ENCODE data around the gene PBX3. TPM values are rescaled to one million over a fixed set of nuclear protein-coding genes. Genes with fewer than 3 reads are reported as not detected.
A peak's percentile ranks its signal among the peaks of the same experiment; 100 is the strongest.

The PBX3 gene
- total and polyA plus RNA-seq, 10 of the 15 experiments (the other 5 are each of a cell fraction or from before 2014, with no cell fraction given) = 6.7 to 146 (median 22.2) TPM

DNA sequence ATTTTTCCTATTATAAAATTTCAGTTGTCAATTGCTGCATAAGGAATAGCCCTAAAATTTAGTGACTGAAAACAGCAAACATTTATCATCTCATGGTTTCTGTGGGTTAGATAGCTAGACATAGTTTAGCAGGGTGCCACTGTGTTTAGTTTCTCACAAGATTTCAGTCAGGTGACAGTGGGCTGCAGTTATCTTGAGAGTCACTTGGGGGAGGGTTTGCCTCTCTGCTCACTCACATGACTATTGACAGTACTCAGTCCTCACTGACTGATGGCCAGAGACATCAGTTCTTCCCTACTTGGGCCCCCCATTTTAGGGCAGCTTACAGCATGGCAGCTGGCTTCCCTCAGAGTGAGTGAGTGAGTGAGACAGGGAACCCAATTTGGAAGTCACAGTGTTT, 42.0 kb downstream of the PBX3 start:
- no TSS peak for BruUV-seq (replicated peaks)
- intact Hi-C loops (cut with micrococcal nuclease; ENCODE audit: unreplicated experiment) = no loop called here
- CTCF ChIA-PET = interaction anchor here (1.1 kb wide), 1 partner anchor 30 kb away, joined by 3 read pairs; no protein-coding TSS in a partner anchor
- TF ChIP-seq DPF2 (IDR thresholded peaks at IDR 0.05) (no peak), SUPT20H (IDR thresholded peaks at IDR 0.05; ENCODE audit: borderline replicate concordance, control insufficient read depth, low read depth, low read length) (no peak), POLR2AphosphoS2 (IDR thresholded peaks at IDR 0.05; ENCODE audit: low read depth, low read length) (no peak), CBFB (IDR thresholded peaks at IDR 0.05; ENCODE audit: low read depth) (no peak), MEF2B (IDR thresholded peaks at IDR 0.05; ENCODE audit: partially characterized antibody, poor library complexity, severe bottlenecking) (no peak), MYC (IDR thresholded peaks at IDR 0.05; ENCODE audit: insufficient read depth, insufficient read length, insufficient replicate concordance, low read length, severe bottlenecking) (no peak), POU2F2 (IDR thresholded peaks at IDR 0.05; ENCODE audit: borderline replicate concordance, low read depth, low read length) (no peak), CHD1 (IDR thresholded peaks at IDR 0.05; ENCODE audit: low read depth, low read length) (no peak), CREM (IDR thresholded peaks at IDR 0.05; ENCODE audit: low read depth) (no peak), YBX1 (IDR thresholded peaks at IDR 0.05) (no peak), EED (IDR thresholded peaks at IDR 0.05; ENCODE audit: low read depth) (no peak), ZZZ3 (IDR thresholded peaks at IDR 0.05; ENCODE audit: control insufficient read depth, insufficient read length, low read depth) (no peak), FOXK2 (IDR thresholded peaks at IDR 0.05) (no peak)
- TF ChIP-seq, protein P1, sequence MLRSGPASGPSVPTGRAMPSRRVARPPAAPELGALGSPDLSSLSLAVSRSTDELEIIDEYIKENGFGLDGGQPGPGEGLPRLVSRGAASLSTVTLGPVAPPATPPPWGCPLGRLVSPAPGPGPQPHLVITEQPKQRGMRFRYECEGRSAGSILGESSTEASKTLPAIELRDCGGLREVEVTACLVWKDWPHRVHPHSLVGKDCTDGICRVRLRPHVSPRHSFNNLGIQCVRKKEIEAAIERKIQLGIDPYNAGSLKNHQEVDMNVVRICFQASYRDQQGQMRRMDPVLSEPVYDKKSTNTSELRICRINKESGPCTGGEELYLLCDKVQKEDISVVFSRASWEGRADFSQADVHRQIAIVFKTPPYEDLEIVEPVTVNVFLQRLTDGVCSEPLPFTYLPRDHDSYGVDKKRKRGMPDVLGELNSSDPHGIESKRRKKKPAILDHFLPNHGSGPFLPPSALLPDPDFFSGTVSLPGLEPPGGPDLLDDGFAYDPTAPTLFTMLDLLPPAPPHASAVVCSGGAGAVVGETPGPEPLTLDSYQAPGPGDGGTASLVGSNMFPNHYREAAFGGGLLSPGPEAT (IDR thresholded peaks at IDR 0.05; ENCODE audit: low read depth) = peak; percentile 14; the same call in 1 of the 2 replicates
- TF ChIP-seq, protein P2, sequence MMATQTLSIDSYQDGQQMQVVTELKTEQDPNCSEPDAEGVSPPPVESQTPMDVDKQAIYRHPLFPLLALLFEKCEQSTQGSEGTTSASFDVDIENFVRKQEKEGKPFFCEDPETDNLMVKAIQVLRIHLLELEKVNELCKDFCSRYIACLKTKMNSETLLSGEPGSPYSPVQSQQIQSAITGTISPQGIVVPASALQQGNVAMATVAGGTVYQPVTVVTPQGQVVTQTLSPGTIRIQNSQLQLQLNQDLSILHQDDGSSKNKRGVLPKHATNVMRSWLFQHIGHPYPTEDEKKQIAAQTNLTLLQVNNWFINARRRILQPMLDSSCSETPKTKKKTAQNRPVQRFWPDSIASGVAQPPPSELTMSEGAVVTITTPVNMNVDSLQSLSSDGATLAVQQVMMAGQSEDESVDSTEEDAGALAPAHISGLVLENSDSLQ (IDR thresholded peaks at IDR 0.05) = peak; percentile 30; the same call in 1 of the 2 replicates
- TF ChIP-seq, protein P3, sequence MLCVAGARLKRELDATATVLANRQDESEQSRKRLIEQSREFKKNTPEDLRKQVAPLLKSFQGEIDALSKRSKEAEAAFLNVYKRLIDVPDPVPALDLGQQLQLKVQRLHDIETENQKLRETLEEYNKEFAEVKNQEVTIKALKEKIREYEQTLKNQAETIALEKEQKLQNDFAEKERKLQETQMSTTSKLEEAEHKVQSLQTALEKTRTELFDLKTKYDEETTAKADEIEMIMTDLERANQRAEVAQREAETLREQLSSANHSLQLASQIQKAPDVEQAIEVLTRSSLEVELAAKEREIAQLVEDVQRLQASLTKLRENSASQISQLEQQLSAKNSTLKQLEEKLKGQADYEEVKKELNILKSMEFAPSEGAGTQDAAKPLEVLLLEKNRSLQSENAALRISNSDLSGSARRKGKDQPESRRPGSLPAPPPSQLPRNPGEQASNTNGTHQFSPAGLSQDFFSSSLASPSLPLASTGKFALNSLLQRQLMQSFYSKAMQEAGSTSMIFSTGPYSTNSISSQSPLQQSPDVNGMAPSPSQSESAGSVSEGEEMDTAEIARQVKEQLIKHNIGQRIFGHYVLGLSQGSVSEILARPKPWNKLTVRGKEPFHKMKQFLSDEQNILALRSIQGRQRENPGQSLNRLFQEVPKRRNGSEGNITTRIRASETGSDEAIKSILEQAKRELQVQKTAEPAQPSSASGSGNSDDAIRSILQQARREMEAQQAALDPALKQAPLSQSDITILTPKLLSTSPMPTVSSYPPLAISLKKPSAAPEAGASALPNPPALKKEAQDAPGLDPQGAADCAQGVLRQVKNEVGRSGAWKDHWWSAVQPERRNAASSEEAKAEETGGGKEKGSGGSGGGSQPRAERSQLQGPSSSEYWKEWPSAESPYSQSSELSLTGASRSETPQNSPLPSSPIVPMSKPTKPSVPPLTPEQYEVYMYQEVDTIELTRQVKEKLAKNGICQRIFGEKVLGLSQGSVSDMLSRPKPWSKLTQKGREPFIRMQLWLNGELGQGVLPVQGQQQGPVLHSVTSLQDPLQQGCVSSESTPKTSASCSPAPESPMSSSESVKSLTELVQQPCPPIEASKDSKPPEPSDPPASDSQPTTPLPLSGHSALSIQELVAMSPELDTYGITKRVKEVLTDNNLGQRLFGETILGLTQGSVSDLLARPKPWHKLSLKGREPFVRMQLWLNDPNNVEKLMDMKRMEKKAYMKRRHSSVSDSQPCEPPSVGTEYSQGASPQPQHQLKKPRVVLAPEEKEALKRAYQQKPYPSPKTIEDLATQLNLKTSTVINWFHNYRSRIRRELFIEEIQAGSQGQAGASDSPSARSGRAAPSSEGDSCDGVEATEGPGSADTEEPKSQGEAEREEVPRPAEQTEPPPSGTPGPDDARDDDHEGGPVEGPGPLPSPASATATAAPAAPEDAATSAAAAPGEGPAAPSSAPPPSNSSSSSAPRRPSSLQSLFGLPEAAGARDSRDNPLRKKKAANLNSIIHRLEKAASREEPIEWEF (IDR thresholded peaks at IDR 0.05; ENCODE audit: insufficient replicate concordance, low read depth, low read length) = no peak
- TF ChIP-seq, protein P4, sequence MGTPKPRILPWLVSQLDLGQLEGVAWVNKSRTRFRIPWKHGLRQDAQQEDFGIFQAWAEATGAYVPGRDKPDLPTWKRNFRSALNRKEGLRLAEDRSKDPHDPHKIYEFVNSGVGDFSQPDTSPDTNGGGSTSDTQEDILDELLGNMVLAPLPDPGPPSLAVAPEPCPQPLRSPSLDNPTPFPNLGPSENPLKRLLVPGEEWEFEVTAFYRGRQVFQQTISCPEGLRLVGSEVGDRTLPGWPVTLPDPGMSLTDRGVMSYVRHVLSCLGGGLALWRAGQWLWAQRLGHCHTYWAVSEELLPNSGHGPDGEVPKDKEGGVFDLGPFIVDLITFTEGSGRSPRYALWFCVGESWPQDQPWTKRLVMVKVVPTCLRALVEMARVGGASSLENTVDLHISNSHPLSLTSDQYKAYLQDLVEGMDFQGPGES (IDR thresholded peaks at IDR 0.05) = no peak

More for the DNA sequence above, 42.0 kb downstream of the PBX3 start:
- ATAC-seq (peak; percentile 76), FAIRE-seq (no peak), DNase-seq (ENCODE audit: low read depth, low spot score) (no peak)
- Histone ChIP-seq H3K4me2 (ENCODE audit: control insufficient read depth, insufficient read depth) (no peak overlapping the region), H3K4me1 (ENCODE audit: control insufficient read depth, insufficient read depth, low read length) (no peaks in the 10 kb centered on the region), H3K9ac (ENCODE audit: control insufficient read depth, insufficient read depth, low read length) (no peak overlapping the region), H3K4me3 (no peak overlapping the region), H3K79me2 (ENCODE audit: control insufficient read depth, insufficient read depth, low read length) (peaks cover 7% of the 10 kb centered on the region), H3K27me3 (replicated peaks in 1 of 2; ENCODE audit: control insufficient read depth in 2 of 2, insufficient read depth in 2 of 2, low read length in 1 of 2) (no peaks in the 10 kb centered on the region), H3K36me3 (ENCODE audit: control insufficient read depth in 2 of 2, insufficient read depth in 2 of 2, low read length in 1 of 2) (peaks cover 3 to 7% of the 10 kb centered on the region in 2 experiments; a peak in 2 of 4 replicates), H4K20me1 (ENCODE audit: control insufficient read depth, insufficient read depth) (no peaks in the 10 kb centered on the region), H3K27ac (ENCODE audit: control insufficient read depth, insufficient read depth) (no peak overlapping the region), H2AFZ (ENCODE audit: control insufficient read depth, low read depth, low read length) (no peak overlapping the region), H3K9me3 (replicated peaks; ENCODE audit: control insufficient read depth, insufficient read depth, low read length) (no peaks in the 10 kb centered on the region)
- ChIA-PET RAD21 (ENCODE audit: unreplicated experiment) (interaction anchor here (1.4 to 1.5 kb wide), 2 partner anchors 9 to 41 kb away, joined by 3 to 4 read pairs; no protein-coding TSS in a partner anchor), POLR2A (interaction anchor here (1.2 kb wide), 1 partner anchor 30 kb away, joined by 3 read pairs; no protein-coding TSS in a partner anchor), SMC1A (ENCODE audit: uncharacterized antibody, unreplicated experiment) (interaction anchor here (0.9 to 2.6 kb wide), 5 partner anchors 19 to 121 kb away, joined by 3 to 7 read pairs (median 4); no protein-coding TSS in a partner anchor)
- in situ Hi-C loops (cut with MboI) = no loop called here
